HuH-7 (cell line): ENCODE results near the gene PRR7.

ENCODE experiments used
- DNase-seq: peaks from one replicate; pipeline ENCODE4 v3.0.0; 2011; ENCODE audit warnings: low spot score

PRR7 gene

GRCh38 chr5:177425196-177425800 lies 21.3 kb upstream of the PRR7 start:
- DNase-seq, result no peak

GRCh38 chr5:177425801-177426565 lies 20.6 kb upstream of the PRR7 start:
- peak; percentile 95 for DNase-seq

- peak; percentile 100 for DNase-seq
These were observed 19.9 kb upstream of the PRR7 start, which contains the start of gene GRK6 for GRCh38 chr5:177426566-177427210. Gene GRK6, plus strand, starts transcription at chr5:177426676. Its CDS starts 170 bp downstream, at chr5:177426846.

- DNase-seq, result no peak
These were observed 19.3 kb upstream of the PRR7 start for GRCh38 chr5:177427211-177427822.

GRCh38 chr5:177427919-177428573 lies 18.6 kb upstream of the PRR7 start:
- DNase-seq, result no peak

- no peak for DNase-seq
These were observed 17.9 kb upstream of the PRR7 start for GRCh38 chr5:177428574-177429217.

- DNase-seq, result no peak
These were observed 17.2 kb upstream of the PRR7 start for GRCh38 chr5:177429248-177430040.

- DNase-seq, result no peak
These were observed 16.3 kb upstream of the PRR7 start for GRCh38 chr5:177430140-177430951.

- DNase-seq, result no peak
These were observed 15.7 kb upstream of the PRR7 start for GRCh38 chr5:177430972-177431316.

GRCh38 chr5:177431317-177432142 lies 15.1 kb upstream of the PRR7 start:
- DNase-seq, result no peak

- DNase-seq, result no peak
These were observed 14.3 kb upstream of the PRR7 start for GRCh38 chr5:177432143-177432838.

- no peak for DNase-seq
These were observed 13.6 kb upstream of the PRR7 start for GRCh38 chr5:177432839-177433657.

GRCh38 chr5:177433658-177434217 lies 12.9 kb upstream of the PRR7 start:
- no peak for DNase-seq

GRCh38 chr5:177434437-177434836 lies 12.2 kb upstream of the PRR7 start:
- no peak for DNase-seq

- no peak for DNase-seq
These were observed 11.5 kb upstream of the PRR7 start for GRCh38 chr5:177434942-177435738.

GRCh38 chr5:177435847-177436536 lies 10.6 kb upstream of the PRR7 start:
- no peak for DNase-seq
